Measurements from ENCODE around the gene FGF22. TPM values are rescaled to one million over a fixed set of nuclear protein-coding genes. Genes with fewer than 3 reads are reported as not detected.

FGF22 gene
- total and polyA plus RNA-seq, 2 of the 13 experiments (the other 11 are each of a cell fraction or from before 2014, with no cell fraction given): 0.24 TPM; not detected in 1

GRCh38 chr19:624433-625109 lies 15.1 kb upstream of the FGF22 start:
- Histone ChIP-seq H3K9ac (ENCODE audit: insufficient read depth, low read depth, low read length) (no peak overlapping the region), H3K79me2 (ENCODE audit: insufficient read depth, low read length) (peaks cover 10% of the 10 kb centered on the region), H3K27me3 (ENCODE audit: control insufficient read depth in 1 of 2, insufficient read depth in 2 of 2, low read length in 2 of 2) (no peaks in the 10 kb centered on the region), H3K4me2 (ENCODE audit: low read depth, low read length) (no peak overlapping the region), H3K9me3 (ENCODE audit: low read length) (no peaks in the 10 kb centered on the region), H3K36me3 (replicated peaks in 1 of 2; ENCODE audit: control insufficient read depth in 1 of 2, insufficient read depth in 2 of 2, low read length in 2 of 2) (peaks cover 7 to 33% of the 10 kb centered on the region in 2 experiments), H3K4me1 (ENCODE audit: insufficient read depth, low read length) (0 out of 2 replicates have a peak, but pooled peaks cover 7% of the 10 kb centered on the region), H2AFZ (ENCODE audit: low read length) (no peak overlapping the region), H4K20me1 (ENCODE audit: insufficient read depth, low read length) (no peaks in the 10 kb centered on the region), H3K27ac (ENCODE audit: extremely low read length, insufficient read depth, low read length) (no peak overlapping the region), H3K4me3 (replicated peaks in 1 of 3; ENCODE audit: insufficient read depth in 1 of 3, low read depth in 2 of 3, low read length in 3 of 3) (no peak overlapping the region)
- ATAC-seq: no peak
- no TSS peak for BruUV-seq (replicated peaks)
- TF ChIP-seq AGO2 (optimal IDR thresholded peaks at IDR 0.05; ENCODE audit: low read depth, low read length): peak; percentile 82
- no peak for TF ChIP-seq NR3C1 (CRISPR knock-in tag; IDR thresholded peaks at IDR 0.05)
- TF ChIP-seq ELF3 (CRISPR knock-in tag; IDR thresholded peaks at IDR 0.05): no peak
- TF ChIP-seq CBX5 (CRISPR knock-in tag; IDR thresholded peaks at IDR 0.05; ENCODE audit: borderline replicate concordance): no peak
- TF ChIP-seq, protein P1, sequence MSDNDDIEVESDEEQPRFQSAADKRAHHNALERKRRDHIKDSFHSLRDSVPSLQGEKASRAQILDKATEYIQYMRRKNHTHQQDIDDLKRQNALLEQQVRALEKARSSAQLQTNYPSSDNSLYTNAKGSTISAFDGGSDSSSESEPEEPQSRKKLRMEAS (IDR thresholded peaks at IDR 0.05): no peak
- TF ChIP-seq ZNF496 (CRISPR knock-in tag; IDR thresholded peaks at IDR 0.05; ENCODE audit: insufficient replicate concordance): no peak
- TF ChIP-seq RBFOX2 (IDR thresholded peaks at IDR 0.05; ENCODE audit: low read depth, low read length): peak; percentile 59; the same call in 1 of the 2 replicates
- no peak for DNase-seq (ENCODE audit: low spot score)
- intact Hi-C loops (cut with micrococcal nuclease; ENCODE audit: unreplicated experiment) (no loop called here), in situ Hi-C loops (cut with HindIII; ENCODE audit: extremely low pct_ligation_motif_present, low pct_unique_long_range_greater_than_20kb) (no loop called here)
- 94% methylated on average over 16 of the region's 24 CpGs for WGBS (ENCODE audit: low lambda C conversion rate)
- CTCF ChIA-PET (ENCODE audit: low intra/inter-chr PET ratio, low total read pairs): no interaction called here
- POLR2A ChIA-PET: no interaction called here
- no peak for FAIRE-seq

- no peaks in the 10 kb centered on the region for H3K9me3 ChIP-seq (ENCODE audit: low read length)
- H3K27ac ChIP-seq (ENCODE audit: extremely low read length, insufficient read depth, low read length): no peak overlapping the region
- intact Hi-C loops (cut with micrococcal nuclease; ENCODE audit: unreplicated experiment): no loop called here
- H3K36me3 ChIP-seq (replicated peaks in 1 of 2; ENCODE audit: control insufficient read depth in 1 of 2, insufficient read depth in 2 of 2, low read length in 2 of 2): peaks cover 7 to 34% of the 10 kb centered on the region in 2 experiments
- FAIRE-seq: no peak
- no peak for ATAC-seq
- no peak overlapping the region for H3K4me2 ChIP-seq (ENCODE audit: low read depth, low read length)
- CTCF ChIA-PET (ENCODE audit: low intra/inter-chr PET ratio, low total read pairs): no interaction called here
- no peaks in the 10 kb centered on the region for H3K27me3 ChIP-seq (ENCODE audit: control insufficient read depth in 1 of 2, insufficient read depth in 2 of 2, low read length in 2 of 2)
- no peak overlapping the region for H3K9ac ChIP-seq (ENCODE audit: insufficient read depth, low read depth, low read length)
- peaks cover 10% of the 10 kb centered on the region for H3K79me2 ChIP-seq (ENCODE audit: insufficient read depth, low read length)
- no TSS peak for BruUV-seq (replicated peaks)
- POLR2A ChIA-PET: no interaction called here
- in situ Hi-C loops (cut with HindIII; ENCODE audit: extremely low pct_ligation_motif_present, low pct_unique_long_range_greater_than_20kb): no loop called here
- no peaks in the 10 kb centered on the region for H4K20me1 ChIP-seq (ENCODE audit: insufficient read depth, low read length)
- 92% methylated on average over 4 of the region's 5 CpGs for WGBS (ENCODE audit: low lambda C conversion rate)
- no peak for DNase-seq (ENCODE audit: low spot score)
- H3K4me3 ChIP-seq (replicated peaks in 1 of 3; ENCODE audit: insufficient read depth in 1 of 3, low read depth in 2 of 3, low read length in 3 of 3): no peak overlapping the region
- 0 out of 2 replicates have a peak, but pooled peaks cover 12% of the 10 kb centered on the region for H3K4me1 ChIP-seq (ENCODE audit: insufficient read depth, low read length)
- H2AFZ ChIP-seq (ENCODE audit: low read length): no peak overlapping the region
- no peak for TF ChIP-seq KLF15 (CRISPR knock-in tag; IDR thresholded peaks at IDR 0.05; ENCODE audit: borderline replicate concordance)
- no peak for TF ChIP-seq ZNF879 (CRISPR knock-in tag; IDR thresholded peaks at IDR 0.05)
- TF ChIP-seq ZNF44 (CRISPR knock-in tag; IDR thresholded peaks at IDR 0.05): no peak
- no peak for TF ChIP-seq ZNF616 (CRISPR knock-in tag; IDR thresholded peaks at IDR 0.05; ENCODE audit: low read depth)
- TF ChIP-seq ZSCAN22 (CRISPR knock-in tag; IDR thresholded peaks at IDR 0.05): no peak
- TF ChIP-seq IKZF4 (CRISPR knock-in tag; IDR thresholded peaks at IDR 0.05; ENCODE audit: borderline replicate concordance, low read depth, not compliant biosample characterization): no peak
Observed at GRCh38 chr19:625257-625656, 14.4 kb upstream of the FGF22 start.
